ENCODE measurements around the gene CLCA1. TPM values are rescaled to one million over a fixed set of nuclear protein-coding genes. Genes with fewer than 3 reads are reported as not detected.

Gene CLCA1
- total RNA-seq, 1 experiment from 2014 or later, result 0.12 TPM

GRCh38 chr1:86520789-86521521, 52.2 kb downstream of the CLCA1 start:
- ChIA-PET POLR2A (no interaction called here), CTCF (interaction anchor here (1.0 kb wide), 1 partner anchor 21 kb away, joined by 4 read pairs; no protein-coding TSS in a partner anchor), RAD21 (ENCODE audit: low non-redundant PET in 1 of 2, low total read pairs in 2 of 2, uncharacterized antibody in 2 of 2, unreplicated experiment in 2 of 2) (no interaction called here)
- Histone ChIP-seq H3K27me3 (ENCODE audit: insufficient read depth, low read length) (no peaks in the 10 kb centered on the region), H3K9ac (ENCODE audit: low read length) (no peak overlapping the region), H3K4me3 (replicated peaks in 1 of 2; ENCODE audit: low read depth in 1 of 2, low read length in 2 of 2) (no peak overlapping the region), H3K27ac (ENCODE audit: low read depth, low read length) (no peak overlapping the region), H3K36me3 (ENCODE audit: control insufficient read depth in 1 of 2, insufficient read depth in 2 of 2, low read length in 2 of 2) (no peaks in the 10 kb centered on the region), H3K9me3 (ENCODE audit: control insufficient read depth in 1 of 2, insufficient read depth in 1 of 2, low read depth in 1 of 2, low read length in 2 of 2) (no peaks in the 10 kb centered on the region), H3K79me2 (ENCODE audit: insufficient read depth, low read length) (no peaks in the 10 kb centered on the region), H3K9me2 (ENCODE audit: insufficient read depth) (no peaks in the 10 kb centered on the region), H3K4me2 (ENCODE audit: low read length) (no peak overlapping the region), H3K4me1 (ENCODE audit: control insufficient read depth in 1 of 2, insufficient read depth in 2 of 2, low read length in 2 of 2) (peaks cover 0 to 18% of the 10 kb centered on the region in 2 experiments; a peak in 2 of 4 replicates), H4K20me1 (ENCODE audit: insufficient read depth) (no peaks in the 10 kb centered on the region), H2AFZ (ENCODE audit: low read depth, low read length, poor library complexity, severe bottlenecking) (no peak overlapping the region)
- ATAC-seq (no peak), DNase-seq (ENCODE audit: low read depth, low spot score) (no peak)
- intact Hi-C loops (cut with micrococcal nuclease), result no loop called here
- BruUV-seq (replicated peaks), result no TSS peak
- no peak for TF ChIP-seq CBX3 (IDR thresholded peaks at IDR 0.05; ENCODE audit: low read depth)
- no peak for TF ChIP-seq ZFX (IDR thresholded peaks at IDR 0.05)

- no peak for ATAC-seq
- no peak for DNase-seq (ENCODE audit: low read depth, low spot score)
- Histone ChIP-seq H3K4me2 (ENCODE audit: low read length) (no peak overlapping the region), H3K4me1 (ENCODE audit: control insufficient read depth in 1 of 2, insufficient read depth in 2 of 2, low read length in 2 of 2) (peaks cover 0 to 13% of the 10 kb centered on the region in 2 experiments; a peak in 2 of 4 replicates), H3K79me2 (ENCODE audit: insufficient read depth, low read length) (no peaks in the 10 kb centered on the region), H3K36me3 (ENCODE audit: control insufficient read depth in 1 of 2, insufficient read depth in 2 of 2, low read length in 2 of 2) (no peaks in the 10 kb centered on the region), H3K9me3 (ENCODE audit: control insufficient read depth in 1 of 2, insufficient read depth in 1 of 2, low read depth in 1 of 2, low read length in 2 of 2) (no peaks in the 10 kb centered on the region), H3K4me3 (replicated peaks in 1 of 2; ENCODE audit: low read depth in 1 of 2, low read length in 2 of 2) (no peak overlapping the region), H3K27ac (ENCODE audit: low read depth, low read length) (no peak overlapping the region), H3K9ac (ENCODE audit: low read length) (no peak overlapping the region), H4K20me1 (ENCODE audit: insufficient read depth) (no peaks in the 10 kb centered on the region), H3K9me2 (ENCODE audit: insufficient read depth) (no peaks in the 10 kb centered on the region), H3K27me3 (ENCODE audit: insufficient read depth, low read length) (no peaks in the 10 kb centered on the region), H2AFZ (ENCODE audit: low read depth, low read length, poor library complexity, severe bottlenecking) (no peak overlapping the region)
- no peak for TF ChIP-seq FOSL1 (IDR thresholded peaks at IDR 0.05; ENCODE audit: low read depth)
- TF ChIP-seq JUND (IDR thresholded peaks at IDR 0.05), result no peak
- ChIA-PET POLR2A (no interaction called here), CTCF (no interaction called here), RAD21 (ENCODE audit: low non-redundant PET in 1 of 2, low total read pairs in 2 of 2, uncharacterized antibody in 2 of 2, unreplicated experiment in 2 of 2) (no interaction called here)
- intact Hi-C loops (cut with micrococcal nuclease), result no loop called here
- no TSS peak for BruUV-seq (replicated peaks)
Observed at GRCh38 chr1:86521522-86521891, 52.8 kb downstream of the CLCA1 start.
